GM12872 (cell line): ENCODE data around the gene ANAPC10.

ENCODE experiments used
- TF ChIP-seq, protein P1 (sequence below): IDR thresholded peaks from 3 replicates; pipeline ENCODE4 v1.5.1; 2011; ENCODE audit warnings: low read depth, mild to moderate bottlenecking, low read length, moderate library complexity; ENCODE audit not compliant: insufficient read depth

ANAPC10 gene

DNA sequence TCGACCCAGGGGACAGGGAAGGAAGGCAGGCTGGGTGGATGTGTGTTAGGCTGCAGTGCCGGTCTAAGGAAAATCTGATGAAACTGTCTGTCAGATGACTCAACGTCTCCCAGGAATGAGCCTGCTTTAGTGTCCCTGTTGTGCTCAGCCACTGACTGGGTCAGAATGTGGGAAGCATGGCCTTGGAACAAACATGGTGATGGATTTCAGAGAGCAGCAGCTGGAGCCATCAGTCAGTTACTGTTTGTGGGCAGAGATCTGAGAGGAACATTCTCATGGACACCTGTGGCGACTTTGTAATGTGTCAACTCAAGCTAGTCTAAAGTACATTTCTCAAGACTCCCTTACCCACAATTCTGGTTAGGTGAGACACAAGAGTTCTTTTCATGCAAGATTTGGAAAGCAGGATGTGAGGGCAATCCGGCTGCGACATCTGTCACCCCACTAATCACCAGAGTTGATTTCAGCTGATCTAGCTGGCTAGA is 63.2 kb downstream of the ANAPC10 start:
- TF ChIP-seq, protein P1, sequence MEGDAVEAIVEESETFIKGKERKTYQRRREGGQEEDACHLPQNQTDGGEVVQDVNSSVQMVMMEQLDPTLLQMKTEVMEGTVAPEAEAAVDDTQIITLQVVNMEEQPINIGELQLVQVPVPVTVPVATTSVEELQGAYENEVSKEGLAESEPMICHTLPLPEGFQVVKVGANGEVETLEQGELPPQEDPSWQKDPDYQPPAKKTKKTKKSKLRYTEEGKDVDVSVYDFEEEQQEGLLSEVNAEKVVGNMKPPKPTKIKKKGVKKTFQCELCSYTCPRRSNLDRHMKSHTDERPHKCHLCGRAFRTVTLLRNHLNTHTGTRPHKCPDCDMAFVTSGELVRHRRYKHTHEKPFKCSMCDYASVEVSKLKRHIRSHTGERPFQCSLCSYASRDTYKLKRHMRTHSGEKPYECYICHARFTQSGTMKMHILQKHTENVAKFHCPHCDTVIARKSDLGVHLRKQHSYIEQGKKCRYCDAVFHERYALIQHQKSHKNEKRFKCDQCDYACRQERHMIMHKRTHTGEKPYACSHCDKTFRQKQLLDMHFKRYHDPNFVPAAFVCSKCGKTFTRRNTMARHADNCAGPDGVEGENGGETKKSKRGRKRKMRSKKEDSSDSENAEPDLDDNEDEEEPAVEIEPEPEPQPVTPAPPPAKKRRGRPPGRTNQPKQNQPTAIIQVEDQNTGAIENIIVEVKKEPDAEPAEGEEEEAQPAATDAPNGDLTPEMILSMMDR = no peak

DNA sequence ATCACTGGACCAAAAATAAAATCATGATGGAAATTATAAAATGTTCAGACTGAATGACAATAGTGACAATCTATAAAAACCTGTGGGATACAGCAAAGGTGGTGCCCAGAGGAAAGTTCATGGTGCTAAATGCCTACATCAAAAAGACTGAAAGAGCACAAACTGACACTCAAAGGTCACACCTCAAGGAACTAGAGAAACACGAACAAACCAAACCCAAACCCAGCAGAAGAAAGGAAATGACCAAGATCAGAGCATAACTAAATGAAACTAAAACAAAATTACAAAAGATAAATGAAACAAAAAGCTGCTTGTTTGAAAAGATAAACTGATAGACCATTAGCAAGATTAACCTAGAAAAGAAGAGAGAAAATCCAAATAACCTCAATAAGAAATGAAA is 78.7 kb downstream of the ANAPC10 start:
- TF ChIP-seq, protein P1 = no peak

DNA sequence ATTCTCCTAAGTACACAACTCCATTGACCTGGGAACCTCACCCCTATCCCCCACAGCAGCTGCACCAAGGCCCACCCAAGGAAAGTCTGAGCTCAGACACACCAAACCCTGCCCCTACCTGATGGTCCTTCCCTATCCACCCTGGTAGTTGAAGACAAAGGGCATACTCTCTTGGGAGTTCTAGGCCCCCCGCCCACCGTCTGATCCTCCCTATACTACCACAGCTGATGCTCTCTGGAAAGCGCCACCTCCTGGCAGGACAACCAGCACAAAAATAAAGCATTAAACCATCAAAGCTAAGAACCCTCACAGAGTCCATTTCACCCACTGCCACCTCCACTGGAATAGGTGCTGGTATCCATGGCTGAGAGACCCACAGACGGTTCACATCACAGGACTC is 83.6 kb downstream of the ANAPC10 start:
- TF ChIP-seq, protein P1 = no peak

DNA sequence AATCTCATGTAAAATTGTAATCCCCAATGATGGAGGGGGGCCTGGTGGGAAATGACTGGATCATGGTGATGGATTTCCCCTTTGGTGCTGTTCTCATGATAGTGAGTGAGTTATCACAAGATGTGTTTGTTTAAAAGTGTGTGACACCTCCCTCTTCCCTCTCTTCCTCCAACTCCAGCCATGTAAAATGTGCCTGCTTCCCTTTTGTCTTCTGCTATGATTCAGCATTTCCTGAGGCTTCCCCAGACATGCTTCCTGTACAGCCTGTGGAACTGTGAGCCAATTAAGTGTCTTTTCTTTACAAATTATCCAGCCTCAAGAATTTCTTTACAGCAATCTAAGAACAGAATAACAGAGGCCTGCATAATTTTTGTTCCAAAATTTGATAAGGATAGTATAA is 85.2 kb downstream of the ANAPC10 start:
- TF ChIP-seq, protein P1 = no peak

DNA sequence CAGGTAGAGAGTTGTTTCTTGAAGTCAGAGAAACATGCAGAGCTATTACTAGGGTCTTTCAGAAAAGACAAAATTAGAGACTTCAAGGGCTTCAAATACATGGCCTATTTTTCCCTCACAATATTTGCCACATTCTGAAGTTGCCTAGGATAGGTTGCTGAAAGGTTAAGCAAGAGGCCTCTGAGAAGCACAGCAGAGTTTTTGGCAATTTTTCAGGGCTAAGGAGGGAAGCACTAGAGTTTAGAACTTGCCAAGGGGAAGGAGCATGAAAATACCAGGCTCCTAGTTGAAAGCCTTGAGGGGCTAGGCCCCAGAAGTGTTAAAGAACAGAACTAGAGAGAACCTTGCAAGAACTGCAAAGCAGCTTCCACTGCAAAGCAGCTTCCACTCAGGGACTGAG is 86.4 kb downstream of the ANAPC10 start:
- TF ChIP-seq, protein P1 = no peak

DNA sequence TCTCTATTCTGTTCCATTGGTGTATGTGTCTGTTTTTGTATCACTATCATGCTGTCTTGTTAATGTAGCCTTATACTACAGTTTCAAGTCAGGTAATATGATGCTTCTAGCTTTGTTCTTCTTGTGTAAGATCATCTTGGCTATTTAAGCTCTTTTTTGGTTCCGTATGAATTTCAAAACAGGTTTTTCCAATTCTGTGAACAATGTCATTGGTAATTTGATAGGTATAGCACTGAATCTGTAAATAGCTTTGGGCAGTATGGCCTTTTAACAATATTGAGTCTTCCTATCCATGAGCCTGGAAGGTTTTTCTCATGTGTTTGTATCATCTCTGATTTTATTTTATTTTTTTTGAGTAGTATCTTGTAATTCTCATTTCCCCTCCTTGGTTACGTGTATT is 94.3 kb downstream of the ANAPC10 start:
- TF ChIP-seq, protein P1 = no peak

DNA sequence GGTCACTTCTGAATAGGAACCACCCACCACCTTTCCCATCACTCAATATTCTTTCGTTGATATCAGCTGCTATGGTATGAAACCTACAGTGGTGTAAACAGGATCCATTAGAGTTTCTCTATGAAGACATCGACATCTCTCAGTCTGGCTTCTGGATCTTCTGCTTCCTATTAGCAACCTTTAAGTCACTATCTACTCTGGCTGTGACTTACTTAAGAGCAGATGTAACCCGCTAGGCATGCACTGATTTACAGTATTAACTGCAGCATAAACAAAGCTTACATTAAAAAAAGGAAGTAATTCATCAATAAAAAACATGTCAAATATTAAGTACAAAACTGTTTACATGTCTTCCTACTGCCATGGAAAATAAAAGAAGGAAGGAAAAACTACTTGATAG is 96.4 kb downstream of the ANAPC10 start:
- TF ChIP-seq, protein P1 = no peak

DNA sequence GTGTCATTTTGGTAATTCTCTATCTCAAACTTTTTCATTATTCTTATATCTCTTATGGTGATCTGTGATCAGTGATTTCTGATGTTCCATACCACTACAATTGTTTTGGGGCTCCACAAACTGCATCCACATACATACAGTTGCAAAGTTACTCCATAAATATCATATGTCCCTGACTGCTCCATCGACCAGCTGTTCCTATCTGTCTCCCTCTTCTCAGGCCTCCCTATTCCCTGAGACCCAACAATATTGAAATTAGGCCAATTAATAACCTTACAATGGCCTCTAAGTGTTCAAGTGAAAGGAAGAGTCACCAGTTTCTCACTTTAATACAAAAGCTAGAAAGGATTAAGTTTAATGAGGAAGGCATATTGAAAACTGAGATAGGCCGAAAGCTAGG is 108.7 kb downstream of the ANAPC10 start:
- TF ChIP-seq, protein P1 = no peak
